Measurements from ENCODE around the gene ERVFRD-1. TPM values are rescaled to one million over a fixed set of nuclear protein-coding genes. Genes with fewer than 3 reads are reported as not detected.
"Not testable (repeated sequence)": the region's sequence is repeated elsewhere in the genome, so short reads cannot be mapped to it uniquely, and the experiment has no call there.

ERVFRD-1 gene
- total RNA-seq, 2 experiments from 2014 or later: not detected

GRCh38 chr6:11123978-11124377, 12.5 kb upstream of the ERVFRD-1 start:
- Mint-ChIP-seq H3K4me3 (no peak overlapping the region), H3K27me3 (ENCODE audit: low read depth) (no peaks in the 10 kb centered on the region), H3K4me1 (ENCODE audit: low read depth) (peaks cover 11% of the 10 kb centered on the region), H3K27ac (no peak overlapping the region), H3K36me3 (ENCODE audit: low read depth) (peaks cover 14% of the 10 kb centered on the region), H3K9me3 (no peaks in the 10 kb centered on the region)
- no peak for DNase-seq
- intact Hi-C loops (cut with micrococcal nuclease): no loop called here
- CTCF ChIA-PET: interaction anchor here (0.5 to 1.3 kb wide), 3 partner anchors 19 to 489 kb away, joined by 3 to 5 read pairs (median 4); no protein-coding TSS in a partner anchor

- no peaks in the 10 kb centered on the region for H3K27me3 Mint-ChIP-seq (ENCODE audit: low read depth)
- CTCF ChIA-PET: interaction anchor here (0.9 kb wide), 1 partner anchor 54 kb away, joined by 3 read pairs; no protein-coding TSS in a partner anchor
- no peaks in the 10 kb centered on the region for H3K9me3 Mint-ChIP-seq
- no peak overlapping the region for H3K4me3 Mint-ChIP-seq
- DNase-seq: no peak
- H3K4me1 Mint-ChIP-seq (ENCODE audit: low read depth): peaks cover 13% of the 10 kb centered on the region
- H3K27ac Mint-ChIP-seq: no peak overlapping the region
- H3K36me3 Mint-ChIP-seq (ENCODE audit: low read depth): peaks cover 13% of the 10 kb centered on the region
- intact Hi-C loops (cut with micrococcal nuclease): no loop called here
These were observed 10.9 kb upstream of the ERVFRD-1 start for GRCh38 chr6:11122380-11122779.

- Mint-ChIP-seq H3K4me3 (no peak overlapping the region), H3K9me3 (no peaks in the 10 kb centered on the region), H3K27ac (no peak overlapping the region), H3K27me3 (ENCODE audit: low read depth) (no peaks in the 10 kb centered on the region), H3K36me3 (ENCODE audit: low read depth) (peaks cover 9% of the 10 kb centered on the region), H3K4me1 (ENCODE audit: low read depth) (peaks cover 11% of the 10 kb centered on the region)
- intact Hi-C loops (cut with micrococcal nuclease): no loop called here
- CTCF ChIA-PET: interaction anchor here (0.9 kb wide), 1 partner anchor 53 kb away, joined by 3 read pairs; no protein-coding TSS in a partner anchor
- DNase-seq: no peak
These were observed 10.3 kb upstream of the ERVFRD-1 start for GRCh38 chr6:11121851-11122250.

GRCh38 chr6:11120271-11121005, 8.9 kb upstream of the ERVFRD-1 start:
- H3K27ac Mint-ChIP-seq: no peak overlapping the region
- H3K36me3 Mint-ChIP-seq (ENCODE audit: low read depth): peaks cover 4% of the 10 kb centered on the region
- no peak overlapping the region for H3K4me3 Mint-ChIP-seq
- peaks cover 19% of the 10 kb centered on the region for H3K4me1 Mint-ChIP-seq (ENCODE audit: low read depth)
- intact Hi-C loops (cut with micrococcal nuclease): no loop called here
- H3K27me3 Mint-ChIP-seq (ENCODE audit: low read depth): no peaks in the 10 kb centered on the region
- no peak for DNase-seq
- CTCF ChIA-PET: no interaction called here
- no peaks in the 10 kb centered on the region for H3K9me3 Mint-ChIP-seq

- H3K9me3 Mint-ChIP-seq; H3K4me3 Mint-ChIP-seq; H3K27me3 Mint-ChIP-seq (ENCODE audit: low read depth); H3K27ac Mint-ChIP-seq; H3K36me3 Mint-ChIP-seq (ENCODE audit: low read depth); intact Hi-C loops (cut with micrococcal nuclease); CTCF ChIA-PET: not testable (repeated sequence)
- H3K4me1 Mint-ChIP-seq (ENCODE audit: low read depth): peaks cover 31% of the 10 kb centered on the region
- peak; percentile 41 for DNase-seq
These were observed 4.4 kb upstream of the ERVFRD-1 start for GRCh38 chr6:11115808-11116536.

- no peaks in the 10 kb centered on the region for H3K27me3 Mint-ChIP-seq (ENCODE audit: low read depth)
- no peak overlapping the region for H3K27ac Mint-ChIP-seq
- H3K36me3 Mint-ChIP-seq (ENCODE audit: low read depth): no peaks in the 10 kb centered on the region
- CTCF ChIA-PET: interaction anchor here (1.9 kb wide), 1 partner anchor 13 kb away, joined by 5 read pairs; no protein-coding TSS in a partner anchor
- no peaks in the 10 kb centered on the region for H3K9me3 Mint-ChIP-seq
- peaks cover 26% of the 10 kb centered on the region for H3K4me1 Mint-ChIP-seq (ENCODE audit: low read depth)
- DNase-seq: no peak
- H3K4me3 Mint-ChIP-seq: no peak overlapping the region
- intact Hi-C loops (cut with micrococcal nuclease): no loop called here
These were observed 1.5 kb upstream of the ERVFRD-1 start for GRCh38 chr6:11113038-11113437.

GRCh38 chr6:11111769-11112437, 378 bp upstream of the ERVFRD-1 start:
- CTCF ChIA-PET: interaction anchor here (0.6 to 1.9 kb wide), 3 partner anchors 12 to 1492 kb away, joined by 3 to 5 read pairs (median 4); no protein-coding TSS in a partner anchor
- Mint-ChIP-seq H3K36me3 (ENCODE audit: low read depth) (peaks cover 3% of the 10 kb centered on the region), H3K9me3 (no peaks in the 10 kb centered on the region), H3K27me3 (ENCODE audit: low read depth) (no peaks in the 10 kb centered on the region), H3K4me1 (ENCODE audit: low read depth) (peaks cover 28% of the 10 kb centered on the region), H3K4me3 (peak overlapping the region; percentile 32), H3K27ac (no peak overlapping the region)
- intact Hi-C loops (cut with micrococcal nuclease): no loop called here
- DNase-seq: no peak

- DNase-seq: no peak
- intact Hi-C loops (cut with micrococcal nuclease): no loop called here
- Mint-ChIP-seq H3K27ac (no peak overlapping the region), H3K27me3 (ENCODE audit: low read depth) (no peaks in the 10 kb centered on the region), H3K4me1 (ENCODE audit: low read depth) (peaks cover 19% of the 10 kb centered on the region), H3K9me3 (no peaks in the 10 kb centered on the region), H3K4me3 (no peak overlapping the region), H3K36me3 (ENCODE audit: low read depth) (peaks cover 3% of the 10 kb centered on the region)
- CTCF ChIA-PET: interaction anchor here (0.8 kb wide), 1 partner anchor 268 kb away, joined by 3 read pairs; no protein-coding TSS in a partner anchor
These were observed 2.8 kb downstream of the ERVFRD-1 start for GRCh38 chr6:11108726-11109125.

GRCh38 chr6:11103065-11103464, 8.5 kb downstream of the ERVFRD-1 start:
- Mint-ChIP-seq H3K36me3 (ENCODE audit: low read depth) (peaks cover 20% of the 10 kb centered on the region), H3K27ac (no peak overlapping the region), H3K4me3 (no peak overlapping the region), H3K9me3 (no peaks in the 10 kb centered on the region), H3K4me1 (ENCODE audit: low read depth) (peaks cover 15% of the 10 kb centered on the region), H3K27me3 (ENCODE audit: low read depth) (no peaks in the 10 kb centered on the region)
- CTCF ChIA-PET: interaction anchor here (1.3 kb wide), 1 partner anchor 473 kb away, joined by 3 read pairs; no protein-coding TSS in a partner anchor
- no peak for DNase-seq
- intact Hi-C loops (cut with micrococcal nuclease): no loop called here

- no peak for DNase-seq
- Mint-ChIP-seq H3K9me3 (no peaks in the 10 kb centered on the region), H3K4me1 (ENCODE audit: low read depth) (peaks cover 16% of the 10 kb centered on the region), H3K27ac (no peak overlapping the region), H3K27me3 (ENCODE audit: low read depth) (no peaks in the 10 kb centered on the region), H3K36me3 (ENCODE audit: low read depth) (peaks cover 20% of the 10 kb centered on the region), H3K4me3 (no peak overlapping the region)
- CTCF ChIA-PET: no interaction called here
- intact Hi-C loops (cut with micrococcal nuclease): no loop called here
These were observed 10.1 kb downstream of the ERVFRD-1 start for GRCh38 chr6:11101417-11101816.

- no peak overlapping the region for H3K4me3 Mint-ChIP-seq
- H3K36me3 Mint-ChIP-seq (ENCODE audit: low read depth): peaks cover 20% of the 10 kb centered on the region
- H3K27ac Mint-ChIP-seq: no peak overlapping the region
- peaks cover 34% of the 10 kb centered on the region for H3K4me1 Mint-ChIP-seq (ENCODE audit: low read depth)
- CTCF ChIA-PET: no interaction called here
- no peak for DNase-seq
- H3K27me3 Mint-ChIP-seq (ENCODE audit: low read depth): no peaks in the 10 kb centered on the region
- H3K9me3 Mint-ChIP-seq: no peaks in the 10 kb centered on the region
- intact Hi-C loops (cut with micrococcal nuclease): loop anchor here (10.0 kb wide), 1 partner anchor 617 kb away; no protein-coding TSS in a partner anchor
These were observed 13.5 kb downstream of the ERVFRD-1 start for GRCh38 chr6:11098004-11098403.

- H3K9me3 Mint-ChIP-seq: no peaks in the 10 kb centered on the region
- intact Hi-C loops (cut with micrococcal nuclease): loop anchor here (10.0 kb wide), 1 partner anchor 617 kb away; no protein-coding TSS in a partner anchor
- CTCF ChIA-PET: no interaction called here
- H3K27me3 Mint-ChIP-seq (ENCODE audit: low read depth): no peaks in the 10 kb centered on the region
- H3K36me3 Mint-ChIP-seq (ENCODE audit: low read depth): peaks cover 17% of the 10 kb centered on the region
- no peak overlapping the region for H3K4me3 Mint-ChIP-seq
- DNase-seq: no peak
- H3K27ac Mint-ChIP-seq: no peak overlapping the region
- H3K4me1 Mint-ChIP-seq (ENCODE audit: low read depth): peaks cover 36% of the 10 kb centered on the region
These were observed 14.0 kb downstream of the ERVFRD-1 start for GRCh38 chr6:11097476-11097875.
